ENCODE data around the gene ENPP7. TPM values are rescaled to one million over a fixed set of nuclear protein-coding genes. Genes with fewer than 3 reads are reported as not detected.
A peak's percentile ranks its signal among the peaks of the same experiment; 100 is the strongest.

ENPP7 gene
- total RNA-seq, 1 donor: not detected

GRCh38 chr17:79732254-79732653 is 1.5 kb downstream of the ENPP7 start:
- no peak overlapping the region for H3K4me3 ChIP-seq (ENCODE audit: low read depth, low read length)
- TF ChIP-seq CTCF (IDR thresholded peaks at IDR 0.05; ENCODE audit: insufficient read depth, low read depth, low read length): no peak
- DNase-seq (ENCODE audit: low read depth): no peak

GRCh38 chr17:79732804-79733691 is 2.3 kb downstream of the ENPP7 start:
- DNase-seq (ENCODE audit: low read depth): peak; percentile 51
- H3K4me3 ChIP-seq (ENCODE audit: low read depth, low read length): no peak overlapping the region
- no peak for TF ChIP-seq CTCF (IDR thresholded peaks at IDR 0.05; ENCODE audit: insufficient read depth, low read depth, low read length)

- no peak for DNase-seq (ENCODE audit: low read depth)
- H3K4me3 ChIP-seq (ENCODE audit: low read depth, low read length): no peak overlapping the region
- TF ChIP-seq CTCF (IDR thresholded peaks at IDR 0.05; ENCODE audit: insufficient read depth, low read depth, low read length): no peak
Measured at GRCh38 chr17:79733692-79734070, 2.9 kb downstream of the ENPP7 start.

- DNase-seq (ENCODE audit: low read depth): no peak
- H3K4me3 ChIP-seq (ENCODE audit: low read depth, low read length): no peak overlapping the region
- TF ChIP-seq CTCF (IDR thresholded peaks at IDR 0.05; ENCODE audit: insufficient read depth, low read depth, low read length): no peak
Measured at GRCh38 chr17:79735096-79735495, 4.4 kb downstream of the ENPP7 start.

GRCh38 chr17:79737046-79737921 is 6.5 kb downstream of the ENPP7 start:
- TF ChIP-seq CTCF (IDR thresholded peaks at IDR 0.05; ENCODE audit: insufficient read depth, low read depth, low read length): no peak
- no peak for DNase-seq (ENCODE audit: low read depth)
- H3K4me3 ChIP-seq (ENCODE audit: low read depth, low read length): no peak overlapping the region

GRCh38 chr17:79737922-79738578 is 7.3 kb downstream of the ENPP7 start:
- TF ChIP-seq CTCF (IDR thresholded peaks at IDR 0.05; ENCODE audit: insufficient read depth, low read depth, low read length): no peak
- DNase-seq (ENCODE audit: low read depth): no peak
- no peak overlapping the region for H3K4me3 ChIP-seq (ENCODE audit: low read depth, low read length)
